SK-N-MC (cell line): Measurements from ENCODE around the gene SMYD2.

Experiments
- DNase-seq: peaks from one replicate; pipeline ENCODE4 v3.0.0-alpha.2; 2011; ENCODE audit warnings: low read depth, low spot score
- H3K27ac ChIP-seq: fragments of 200-600 bp; sonication (generic); 2 replicates; pipeline ENCODE4 v1.5.1; 2016; ENCODE audit warnings: mixed run types
- H3K36me3 ChIP-seq: fragments of 200-600 bp; sonication (generic); 2 replicates; pipeline ENCODE4 v1.6.1; 2017; ENCODE audit warnings: antibody characterized with exemption, low read length, mixed read lengths; ENCODE audit not compliant: insufficient read depth
- H3K4me3 ChIP-seq: fragments of 200-600 bp; sonication (generic); 2 replicates; pipeline ENCODE4 v1.5.1; 2016
- H3K9ac ChIP-seq: fragments of 200-600 bp; sonication (generic); 2 replicates; pipeline ENCODE4 v1.8.0; 2017; ENCODE audit warnings: mixed run types, mixed read lengths; ENCODE audit not compliant: insufficient read length
- H3K9me3 ChIP-seq: fragments of 200-600 bp; sonication (generic); 2 replicates; pipeline ENCODE4 v1.6.1; 2017; ENCODE audit warnings: low read depth, mild to moderate bottlenecking, antibody characterized with exemption, low read length, moderate library complexity, mixed read lengths
- EZH2 ChIP-seq: fragments of 200-600 bp; sonication (generic); IDR thresholded peaks from one replicate; pipeline ENCODE4 v1.6.1; 2017; ENCODE audit warnings: antibody characterized with exemption
- FOXP2 ChIP-seq: optimal IDR thresholded peaks from 2 replicates; pipeline ENCODE3; 2011; ENCODE audit warnings: mild to moderate bottlenecking, moderate library complexity; ENCODE audit not compliant: insufficient read depth; ENCODE audit errors: extremely low read length, control extremely low read depth
- POLR2AphosphoS5 ChIP-seq: IDR thresholded peaks from 2 replicates; pipeline ENCODE4 v1.6.1; 2012; ENCODE audit warnings: mild to moderate bottlenecking, low read depth, low read length, borderline replicate concordance

The SMYD2 gene

GRCh38 chr1:214377886-214378285 lies 96.9 kb downstream of the SMYD2 start:
- TF ChIP-seq FOXP2 (no peak), POLR2AphosphoS5 (no peak), EZH2 (no peak)
- no peak overlapping the region for H3K4me3 ChIP-seq
- no peak for DNase-seq
- no peaks in the 10 kb centered on the region for H3K9me3 ChIP-seq
- H3K27ac ChIP-seq = no peak overlapping the region
- peaks cover 4% of the 10 kb centered on the region for H3K36me3 ChIP-seq
- H3K9ac ChIP-seq = no peak overlapping the region

GRCh38 chr1:214378492-214378891 lies 97.5 kb downstream of the SMYD2 start:
- Histone ChIP-seq H3K9ac (no peak overlapping the region), H3K27ac (no peak overlapping the region), H3K4me3 (no peak overlapping the region), H3K9me3 (no peaks in the 10 kb centered on the region), H3K36me3 (peaks cover 9% of the 10 kb centered on the region)
- DNase-seq = no peak
- TF ChIP-seq POLR2AphosphoS5 = no peak
- no peak for TF ChIP-seq EZH2
- no peak for TF ChIP-seq FOXP2

GRCh38 chr1:214379236-214379970 lies 98.4 kb downstream of the SMYD2 start:
- no peak for TF ChIP-seq FOXP2
- TF ChIP-seq POLR2AphosphoS5 = no peak
- TF ChIP-seq EZH2 = no peak

GRCh38 chr1:214380396-214380795 lies 99.4 kb downstream of the SMYD2 start:
- no peak for TF ChIP-seq FOXP2
- TF ChIP-seq EZH2 = no peak
- no peak for TF ChIP-seq POLR2AphosphoS5
- Histone ChIP-seq H3K27ac (no peak overlapping the region), H3K9me3 (no peaks in the 10 kb centered on the region)

More at GRCh38 chr1:214379236-214379970, 98.4 kb downstream of the SMYD2 start:
- Histone ChIP-seq H3K36me3 (peaks cover 18% of the 10 kb centered on the region), H3K9me3 (no peaks in the 10 kb centered on the region), H3K9ac (no peak overlapping the region), H3K27ac (no peak overlapping the region), H3K4me3 (no peak overlapping the region)
- DNase-seq = no peak

GRCh38 chr1:214380986-214381695 lies 100.2 kb downstream of the SMYD2 start:
- TF ChIP-seq FOXP2 (no peak), POLR2AphosphoS5 (no peak), EZH2 (no peak)
- Histone ChIP-seq H3K9ac (no peak overlapping the region), H3K4me3 (no peak overlapping the region), H3K9me3 (no peaks in the 10 kb centered on the region), H3K36me3 (peaks cover 21% of the 10 kb centered on the region), H3K27ac (no peak overlapping the region)
- DNase-seq = no peak

More at GRCh38 chr1:214380396-214380795, 99.4 kb downstream of the SMYD2 start:
- no peak overlapping the region for H3K4me3 ChIP-seq
- peaks cover 21% of the 10 kb centered on the region for H3K36me3 ChIP-seq
- no peak for DNase-seq
- H3K9ac ChIP-seq = no peak overlapping the region

- Histone ChIP-seq H3K9me3 (no peaks in the 10 kb centered on the region), H3K4me3 (no peak overlapping the region), H3K27ac (no peak overlapping the region), H3K9ac (no peak overlapping the region), H3K36me3 (peaks cover 21% of the 10 kb centered on the region)
- DNase-seq = no peak
- TF ChIP-seq POLR2AphosphoS5 (no peak), EZH2 (no peak), FOXP2 (no peak)
Measured at GRCh38 chr1:214383381-214384372, 102.7 kb downstream of the SMYD2 start.

GRCh38 chr1:214384373-214385079 lies 103.6 kb downstream of the SMYD2 start:
- no peaks in the 10 kb centered on the region for H3K9me3 ChIP-seq
- H3K36me3 ChIP-seq = peaks cover 21% of the 10 kb centered on the region
- no peak overlapping the region for H3K4me3 ChIP-seq
- no peak for DNase-seq
- TF ChIP-seq POLR2AphosphoS5 (no peak), FOXP2 (no peak), EZH2 (no peak)
- no peak overlapping the region for H3K9ac ChIP-seq
- no peak overlapping the region for H3K27ac ChIP-seq
